Activated CD4-positive, alpha-beta T cell treated with anti-CD3 and anti-CD28 coated beads, Interleukin-2, amount 50 U/mL, for 48 hours (primary cell): ENCODE measurements around the gene CCDC192.

ENCODE experiments used
- DNase-seq, 2 experiments: peaks; one replicate each; pipeline ENCODE4 v3.0.0-alpha.2; 2020

The CCDC192 gene

GRCh38 chr5:127892467-127893207 lies 189.4 kb downstream of the CCDC192 start:
- no peak for DNase-seq

- no peak for DNase-seq
Observed at GRCh38 chr5:127893232-127893631, 190.0 kb downstream of the CCDC192 start.

- no peak for DNase-seq
Observed at GRCh38 chr5:127894461-127894860, 191.3 kb downstream of the CCDC192 start.

- peak in 1 of 2 experiments; percentile 25 for DNase-seq
Observed at GRCh38 chr5:127898551-127899213, 195.5 kb downstream of the CCDC192 start.

GRCh38 chr5:127899214-127899610 lies 196.0 kb downstream of the CCDC192 start:
- DNase-seq: no peak

GRCh38 chr5:127906562-127907204 lies 203.5 kb downstream of the CCDC192 start:
- no peak for DNase-seq

- DNase-seq: no peak
Observed at GRCh38 chr5:127907907-127908306, 204.7 kb downstream of the CCDC192 start.

- no peak for DNase-seq
Observed at GRCh38 chr5:127909066-127909465, 205.9 kb downstream of the CCDC192 start.

GRCh38 chr5:127909821-127910220 lies 206.6 kb downstream of the CCDC192 start:
- DNase-seq: no peak

GRCh38 chr5:127910307-127910956 lies 207.2 kb downstream of the CCDC192 start:
- DNase-seq: no peak

GRCh38 chr5:127911619-127912018 lies 208.4 kb downstream of the CCDC192 start:
- DNase-seq: no peak

GRCh38 chr5:127912411-127912810 lies 209.2 kb downstream of the CCDC192 start:
- DNase-seq: no peak

- no peak for DNase-seq
Observed at GRCh38 chr5:127916885-127917573, 213.8 kb downstream of the CCDC192 start.

- no peak for DNase-seq
Observed at GRCh38 chr5:127919006-127919796, 216.0 kb downstream of the CCDC192 start.

GRCh38 chr5:127919818-127920217 lies 216.6 kb downstream of the CCDC192 start:
- no peak for DNase-seq

GRCh38 chr5:127920936-127921335 lies 217.7 kb downstream of the CCDC192 start:
- no peak for DNase-seq

GRCh38 chr5:127922603-127923002 lies 219.4 kb downstream of the CCDC192 start:
- DNase-seq: no peak

GRCh38 chr5:127923804-127924570 lies 220.8 kb downstream of the CCDC192 start:
- no peak for DNase-seq

- DNase-seq: no peak
Observed at GRCh38 chr5:127924606-127925005, 221.4 kb downstream of the CCDC192 start.

- DNase-seq: no peak
Observed at GRCh38 chr5:127925916-127926315, 222.7 kb downstream of the CCDC192 start.

- no peak for DNase-seq
Observed at GRCh38 chr5:127926974-127927373, 223.8 kb downstream of the CCDC192 start.
